ENCODE results near the gene CHAF1A. TPM values are rescaled to one million over a fixed set of nuclear protein-coding genes. Genes with fewer than 3 reads are reported as not detected.

Gene CHAF1A
- total and polyA plus RNA-seq, 2 experiments from 2014 or later, result 113 to 125 TPM

DNA sequence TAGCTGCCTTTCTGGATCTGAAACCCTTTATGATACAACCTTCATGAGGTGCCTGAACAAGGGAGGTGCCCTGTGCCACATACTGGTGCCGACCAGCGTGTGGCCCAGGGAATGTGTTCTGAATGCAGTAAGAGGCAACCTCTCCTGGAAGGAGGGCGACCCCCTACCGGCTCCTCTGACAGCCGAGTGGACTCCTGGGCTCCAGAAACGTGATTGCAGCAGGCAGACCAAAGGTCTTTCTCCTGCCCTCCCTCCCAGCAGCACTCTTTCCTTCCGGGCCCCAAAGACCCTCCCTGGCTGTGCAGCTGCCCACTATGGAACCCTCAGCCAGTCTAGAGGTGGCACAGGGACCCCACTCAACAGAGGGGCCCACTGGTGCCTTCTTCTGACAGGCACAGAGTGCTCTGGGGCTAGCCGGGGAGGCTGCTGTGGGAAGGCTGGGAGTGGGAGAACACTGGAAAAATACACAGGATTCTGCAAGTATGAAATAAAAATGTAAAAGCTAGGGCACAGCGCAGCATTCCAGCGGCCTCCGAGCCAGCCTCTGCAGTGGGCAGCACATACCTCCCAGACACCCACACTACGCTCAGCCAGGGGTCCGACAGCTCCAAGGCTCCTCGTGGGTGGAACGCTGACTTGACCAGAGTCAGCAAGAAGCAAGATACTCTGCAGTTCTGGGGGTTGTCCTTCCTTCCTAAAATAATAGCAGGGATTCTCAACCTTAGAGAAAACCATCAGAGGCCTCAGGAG, 17.0 kb upstream of the CHAF1A start (continued):
- TF ChIP-seq, protein P1, sequence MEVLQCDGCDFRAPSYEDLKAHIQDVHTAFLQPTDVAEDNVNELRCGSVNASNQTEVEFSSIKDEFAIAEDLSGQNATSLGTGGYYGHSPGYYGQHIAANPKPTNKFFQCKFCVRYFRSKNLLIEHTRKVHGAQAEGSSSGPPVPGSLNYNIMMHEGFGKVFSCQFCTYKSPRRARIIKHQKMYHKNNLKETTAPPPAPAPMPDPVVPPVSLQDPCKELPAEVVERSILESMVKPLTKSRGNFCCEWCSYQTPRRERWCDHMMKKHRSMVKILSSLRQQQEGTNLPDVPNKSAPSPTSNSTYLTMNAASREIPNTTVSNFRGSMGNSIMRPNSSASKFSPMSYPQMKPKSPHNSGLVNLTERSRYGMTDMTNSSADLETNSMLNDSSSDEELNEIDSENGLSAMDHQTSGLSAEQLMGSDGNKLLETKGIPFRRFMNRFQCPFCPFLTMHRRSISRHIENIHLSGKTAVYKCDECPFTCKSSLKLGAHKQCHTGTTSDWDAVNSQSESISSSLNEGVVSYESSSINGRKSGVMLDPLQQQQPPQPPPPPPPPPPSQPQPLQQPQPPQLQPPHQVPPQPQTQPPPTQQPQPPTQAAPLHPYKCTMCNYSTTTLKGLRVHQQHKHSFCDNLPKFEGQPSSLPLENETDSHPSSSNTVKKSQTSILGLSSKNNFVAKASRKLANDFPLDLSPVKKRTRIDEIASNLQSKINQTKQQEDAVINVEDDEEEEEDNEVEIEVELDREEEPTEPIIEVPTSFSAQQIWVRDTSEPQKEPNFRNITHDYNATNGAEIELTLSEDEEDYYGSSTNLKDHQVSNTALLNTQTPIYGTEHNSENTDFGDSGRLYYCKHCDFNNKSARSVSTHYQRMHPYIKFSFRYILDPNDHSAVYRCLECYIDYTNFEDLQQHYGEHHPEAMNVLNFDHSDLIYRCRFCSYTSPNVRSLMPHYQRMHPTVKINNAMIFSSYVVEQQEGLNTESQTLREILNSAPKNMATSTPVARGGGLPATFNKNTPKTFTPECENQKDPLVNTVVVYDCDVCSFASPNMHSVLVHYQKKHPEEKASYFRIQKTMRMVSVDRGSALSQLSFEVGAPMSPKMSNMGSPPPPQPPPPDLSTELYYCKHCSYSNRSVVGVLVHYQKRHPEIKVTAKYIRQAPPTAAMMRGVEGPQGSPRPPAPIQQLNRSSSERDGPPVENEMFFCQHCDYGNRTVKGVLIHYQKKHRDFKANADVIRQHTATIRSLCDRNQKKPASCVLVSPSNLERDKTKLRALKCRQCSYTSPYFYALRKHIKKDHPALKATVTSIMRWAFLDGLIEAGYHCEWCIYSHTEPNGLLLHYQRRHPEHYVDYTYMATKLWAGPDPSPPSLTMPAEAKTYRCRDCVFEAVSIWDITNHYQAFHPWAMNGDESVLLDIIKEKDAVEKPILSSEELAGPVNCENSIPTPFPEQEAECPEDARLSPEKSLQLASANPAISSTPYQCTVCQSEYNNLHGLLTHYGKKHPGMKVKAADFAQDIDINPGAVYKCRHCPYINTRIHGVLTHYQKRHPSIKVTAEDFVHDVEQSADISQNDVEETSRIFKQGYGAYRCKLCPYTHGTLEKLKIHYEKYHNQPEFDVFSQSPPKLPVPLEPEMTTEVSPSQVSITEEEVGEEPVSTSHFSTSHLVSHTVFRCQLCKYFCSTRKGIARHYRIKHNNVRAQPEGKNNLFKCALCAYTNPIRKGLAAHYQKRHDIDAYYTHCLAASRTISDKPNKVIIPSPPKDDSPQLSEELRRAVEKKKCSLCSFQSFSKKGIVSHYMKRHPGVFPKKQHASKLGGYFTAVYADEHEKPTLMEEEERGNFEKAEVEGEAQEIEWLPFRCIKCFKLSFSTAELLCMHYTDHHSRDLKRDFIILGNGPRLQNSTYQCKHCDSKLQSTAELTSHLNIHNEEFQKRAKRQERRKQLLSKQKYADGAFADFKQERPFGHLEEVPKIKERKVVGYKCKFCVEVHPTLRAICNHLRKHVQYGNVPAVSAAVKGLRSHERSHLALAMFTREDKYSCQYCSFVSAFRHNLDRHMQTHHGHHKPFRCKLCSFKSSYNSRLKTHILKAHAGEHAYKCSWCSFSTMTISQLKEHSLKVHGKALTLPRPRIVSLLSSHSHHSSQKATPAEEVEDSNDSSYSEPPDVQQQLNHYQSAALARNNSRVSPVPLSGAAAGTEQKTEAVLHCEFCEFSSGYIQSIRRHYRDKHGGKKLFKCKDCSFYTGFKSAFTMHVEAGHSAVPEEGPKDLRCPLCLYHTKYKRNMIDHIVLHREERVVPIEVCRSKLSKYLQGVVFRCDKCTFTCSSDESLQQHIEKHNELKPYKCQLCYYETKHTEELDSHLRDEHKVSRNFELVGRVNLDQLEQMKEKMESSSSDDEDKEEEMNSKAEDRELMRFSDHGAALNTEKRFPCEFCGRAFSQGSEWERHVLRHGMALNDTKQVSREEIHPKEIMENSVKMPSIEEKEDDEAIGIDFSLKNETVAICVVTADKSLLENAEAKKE (CRISPR knock-in tag; IDR thresholded peaks at IDR 0.05), result no peak
- TF ChIP-seq EZH2 (IDR thresholded peaks at IDR 0.05; ENCODE audit: low read depth, unreplicated experiment) (no peak), REST (IDR thresholded peaks at IDR 0.05; ENCODE audit: unreplicated experiment) (no peak)
- TF ChIP-seq, protein P2, sequence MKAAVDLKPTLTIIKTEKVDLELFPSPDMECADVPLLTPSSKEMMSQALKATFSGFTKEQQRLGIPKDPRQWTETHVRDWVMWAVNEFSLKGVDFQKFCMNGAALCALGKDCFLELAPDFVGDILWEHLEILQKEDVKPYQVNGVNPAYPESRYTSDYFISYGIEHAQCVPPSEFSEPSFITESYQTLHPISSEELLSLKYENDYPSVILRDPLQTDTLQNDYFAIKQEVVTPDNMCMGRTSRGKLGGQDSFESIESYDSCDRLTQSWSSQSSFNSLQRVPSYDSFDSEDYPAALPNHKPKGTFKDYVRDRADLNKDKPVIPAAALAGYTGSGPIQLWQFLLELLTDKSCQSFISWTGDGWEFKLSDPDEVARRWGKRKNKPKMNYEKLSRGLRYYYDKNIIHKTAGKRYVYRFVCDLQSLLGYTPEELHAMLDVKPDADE (IDR thresholded peaks at IDR 0.05), result no peak

All from GM23338 (cell line).